HG03575 (cell line): ENCODE data around the gene TXNL1.

Source experiments
- ATAC-seq: cut with Tn5 transposase; IDR thresholded peaks from one replicate; pipeline ENCODE4 v1.9.1; 2021; ENCODE audit not compliant: unreplicated experiment, insufficient number of reproducible peaks, low FRiP score; ENCODE audit errors: extremely low read depth

The TXNL1 gene

GRCh38 chr18:56647951-56648893 lies 9.8 kb upstream of the TXNL1 start:
- ATAC-seq: no peak

DNA sequence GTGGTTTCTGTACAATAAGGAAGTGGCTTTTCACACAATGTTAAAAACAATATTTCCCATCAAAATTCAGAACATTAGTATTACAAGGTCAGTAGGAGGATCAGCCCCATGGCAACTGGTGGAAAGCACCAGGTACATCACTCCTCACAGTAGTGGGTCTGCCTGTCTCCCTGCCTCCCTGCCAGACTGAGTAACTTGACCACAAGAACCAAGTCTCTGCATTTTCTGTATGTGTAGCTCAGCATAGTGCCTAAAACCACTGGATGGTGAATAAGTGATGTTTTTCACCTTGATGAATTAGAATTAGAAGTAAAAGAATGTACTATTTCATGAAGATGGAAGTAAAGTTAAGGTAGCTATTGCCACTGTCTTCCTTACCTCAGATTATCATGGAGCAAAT lies 8.7 kb upstream of the TXNL1 start:
- ATAC-seq: no peak

DNA sequence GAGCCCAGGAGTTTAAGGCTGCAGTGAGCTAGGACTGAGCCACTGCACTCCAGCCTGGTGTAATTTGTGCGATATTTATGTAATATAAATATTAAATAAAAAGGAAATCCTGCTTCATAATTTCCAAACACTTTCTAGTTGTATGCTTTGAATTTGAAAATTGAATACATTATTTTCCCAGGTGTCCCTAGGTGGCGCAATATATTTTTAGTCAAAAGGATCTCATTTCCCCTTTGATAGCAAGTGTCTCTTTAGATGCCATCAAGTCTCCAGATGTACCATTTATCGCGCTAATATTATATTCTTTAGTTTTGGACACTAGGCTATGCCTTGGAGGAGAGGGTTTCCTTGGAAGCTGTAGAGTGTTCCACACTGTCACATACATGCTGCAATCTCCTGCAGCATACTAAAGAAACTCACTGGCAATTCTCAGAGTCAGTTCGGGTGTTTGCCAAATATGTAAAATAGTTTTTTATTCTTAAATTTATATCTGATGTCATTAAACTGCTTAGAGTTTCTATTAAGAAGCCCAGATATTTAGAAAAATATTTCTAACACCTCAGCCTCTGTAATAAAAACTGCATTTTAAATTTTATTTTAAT lies 7.1 kb upstream of the TXNL1 start:
- ATAC-seq: no peak

DNA sequence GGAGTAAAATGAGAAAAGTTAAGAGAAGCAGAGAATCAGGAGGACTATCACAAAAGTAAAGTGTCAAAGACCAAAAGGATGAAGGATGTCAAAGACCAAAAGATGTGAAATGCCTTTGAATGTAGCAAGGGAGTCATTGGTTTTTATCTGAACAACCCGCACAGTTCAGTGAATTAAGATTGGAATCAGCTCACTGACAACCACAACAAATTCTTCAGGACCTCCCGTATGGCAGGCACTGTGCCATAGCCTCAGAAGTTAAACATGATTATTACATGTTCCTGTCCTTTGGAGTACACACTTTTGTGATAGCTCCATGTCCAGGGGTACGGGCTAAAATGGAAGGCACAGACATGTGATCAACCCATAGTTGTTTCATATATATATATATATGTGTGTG lies 5.0 kb upstream of the TXNL1 start:
- ATAC-seq: no peak

GRCh38 chr18:56641714-56642337 lies 3.4 kb upstream of the TXNL1 start:
- no peak for ATAC-seq

DNA sequence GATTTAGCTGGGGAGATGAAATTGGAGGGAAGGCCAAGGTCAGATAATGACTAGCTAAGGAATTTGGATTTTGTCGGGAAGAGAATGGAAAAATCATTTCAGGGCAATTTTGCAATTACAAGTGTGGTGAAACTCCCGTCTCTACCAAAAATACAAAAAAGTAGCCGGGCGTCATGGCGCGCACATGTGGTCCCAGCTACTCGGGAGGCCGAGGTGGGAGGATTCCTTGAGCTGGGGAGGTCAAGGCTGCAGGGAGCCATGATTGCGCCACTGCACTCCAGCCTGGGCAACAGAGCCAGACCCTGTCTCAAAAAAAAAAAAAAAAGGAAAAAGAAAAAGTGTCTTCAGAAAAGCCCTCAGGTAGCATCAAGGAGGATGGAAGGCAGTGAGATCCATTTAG lies 1.2 kb upstream of the TXNL1 start:
- no peak for ATAC-seq

GRCh38 chr18:56639104-56639381 lies 651 bp upstream of the TXNL1 start:
- no peak for ATAC-seq

- no peak for ATAC-seq
These were observed 621 bp downstream of the TXNL1 start for GRCh38 chr18:56637711-56638231.

DNA sequence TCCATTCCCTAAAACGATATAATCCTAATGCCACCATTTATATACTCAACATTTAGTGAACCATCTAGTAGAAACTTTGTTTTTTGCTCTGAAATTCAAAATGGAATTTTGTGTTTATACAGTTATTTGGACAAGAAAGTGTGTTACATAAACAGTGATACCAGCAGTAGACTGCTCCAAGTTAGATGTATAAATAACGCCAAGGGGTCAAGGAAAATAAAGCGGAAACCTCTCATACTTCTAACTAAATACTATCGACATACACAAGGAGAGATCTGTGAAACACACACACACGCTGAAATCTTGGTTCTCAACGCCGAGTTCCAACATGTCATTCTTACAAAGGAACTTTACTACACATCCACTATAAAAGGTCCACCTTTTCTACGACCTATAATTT lies 1.2 kb downstream of the TXNL1 start:
- ATAC-seq: no peak

- ATAC-seq: no peak
These were observed 3.4 kb downstream of the TXNL1 start for GRCh38 chr18:56635007-56635406.

DNA sequence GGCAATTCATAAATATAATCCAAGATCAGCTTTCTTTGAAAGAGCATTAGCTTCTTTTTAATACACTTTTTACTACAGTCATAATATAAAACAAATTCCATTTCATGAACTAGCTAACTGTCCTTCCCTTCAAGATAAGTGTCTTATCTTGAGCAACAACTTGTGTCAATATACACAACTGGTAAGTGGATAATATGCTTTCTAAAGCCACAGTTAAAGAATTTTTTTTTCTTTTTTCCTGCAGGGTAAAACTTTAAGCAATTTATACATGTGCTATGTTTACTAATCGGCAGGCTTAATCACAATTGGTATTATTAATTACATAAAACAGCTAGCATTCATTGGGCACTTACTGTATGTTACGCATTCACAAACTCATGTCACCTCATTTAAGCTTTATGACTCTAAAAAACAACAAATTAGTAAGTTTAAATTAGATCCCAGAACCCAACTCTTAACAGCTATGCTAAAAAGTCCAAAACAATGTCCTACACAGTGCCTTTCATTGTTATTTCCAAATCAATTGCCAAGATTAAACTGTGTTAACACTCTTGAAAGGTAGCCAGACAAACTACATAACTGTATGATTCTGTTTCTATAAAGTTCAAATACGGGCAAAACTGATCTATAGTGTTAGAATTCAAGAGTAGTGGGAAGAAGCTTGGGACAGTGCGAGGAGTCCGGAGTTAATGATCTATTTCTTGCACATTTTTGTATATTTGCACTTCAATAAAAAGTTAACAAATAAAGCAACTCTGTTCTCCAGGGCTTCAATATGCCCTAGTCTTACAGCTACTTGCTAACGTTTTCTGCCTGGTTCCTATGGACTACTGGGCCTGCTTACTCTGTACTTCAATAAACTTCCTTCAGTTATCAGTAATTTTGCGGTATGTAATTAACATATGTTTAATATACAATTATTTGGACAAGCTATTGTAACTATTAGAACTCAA lies 6.0 kb downstream of the TXNL1 start:
- no peak for ATAC-seq

DNA sequence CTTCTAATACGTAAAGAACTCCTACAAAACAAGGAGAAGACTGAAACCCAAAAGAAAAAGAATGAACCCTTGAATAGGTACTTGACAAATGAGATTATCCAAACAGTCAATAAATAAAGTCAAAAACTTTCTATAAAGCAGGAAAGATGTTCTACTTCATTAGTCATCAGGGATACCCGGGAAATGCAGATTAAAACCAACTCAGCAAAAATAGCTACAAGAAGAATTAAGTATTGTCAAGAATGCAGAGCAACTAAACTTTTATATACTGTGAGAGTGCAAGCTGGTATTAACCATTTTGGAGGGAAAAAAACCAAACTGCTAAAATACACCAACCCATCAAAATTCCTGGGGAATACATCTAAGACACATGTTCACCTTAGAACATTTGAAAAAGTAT lies 10.4 kb downstream of the TXNL1 start:
- no peak for ATAC-seq

- no peak for ATAC-seq
These were observed 22.5 kb downstream of the TXNL1 start for GRCh38 chr18:56615738-56616520.

DNA sequence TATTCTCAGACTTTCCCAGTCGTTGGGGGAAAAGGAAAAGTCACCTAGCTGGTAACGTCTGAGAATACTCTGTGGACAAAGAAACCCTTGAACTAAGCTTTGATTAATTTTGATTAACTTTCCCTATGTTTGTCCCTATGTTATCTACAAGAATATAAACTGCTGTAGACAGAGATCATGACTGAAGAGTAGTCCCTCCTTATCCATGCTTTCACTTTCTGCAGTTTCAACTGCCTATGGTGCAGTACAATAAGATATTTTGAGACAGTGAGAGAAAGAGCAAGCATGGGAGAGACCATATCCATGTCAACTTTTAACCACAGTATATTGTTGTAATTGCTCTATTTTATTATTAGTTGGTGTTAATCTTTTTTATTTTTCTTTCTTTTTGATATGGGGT lies 31.8 kb downstream of the TXNL1 start:
- no peak for ATAC-seq

DNA sequence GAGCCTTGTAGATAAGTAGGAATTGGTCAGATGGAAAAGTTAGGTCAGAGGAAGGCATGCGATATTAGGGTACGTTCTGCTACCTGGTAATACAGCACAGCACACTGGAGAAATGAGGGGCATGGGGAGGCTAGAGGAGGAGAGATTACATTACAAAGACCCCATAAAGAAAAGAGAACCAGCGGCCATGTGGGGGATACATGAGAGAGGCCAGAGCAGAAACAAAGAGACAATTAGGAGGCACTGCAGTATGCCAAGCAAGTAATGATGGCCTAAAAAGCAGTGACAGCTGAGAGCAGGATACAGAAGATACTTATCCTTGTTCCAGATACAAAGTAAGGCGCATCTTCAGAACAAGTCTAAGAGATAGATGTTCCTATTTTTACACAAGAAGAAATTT lies 40.0 kb downstream of the TXNL1 start:
- ATAC-seq: no peak

- no peak for ATAC-seq
These were observed 44.5 kb downstream of the TXNL1 start for GRCh38 chr18:56593906-56594305.

DNA sequence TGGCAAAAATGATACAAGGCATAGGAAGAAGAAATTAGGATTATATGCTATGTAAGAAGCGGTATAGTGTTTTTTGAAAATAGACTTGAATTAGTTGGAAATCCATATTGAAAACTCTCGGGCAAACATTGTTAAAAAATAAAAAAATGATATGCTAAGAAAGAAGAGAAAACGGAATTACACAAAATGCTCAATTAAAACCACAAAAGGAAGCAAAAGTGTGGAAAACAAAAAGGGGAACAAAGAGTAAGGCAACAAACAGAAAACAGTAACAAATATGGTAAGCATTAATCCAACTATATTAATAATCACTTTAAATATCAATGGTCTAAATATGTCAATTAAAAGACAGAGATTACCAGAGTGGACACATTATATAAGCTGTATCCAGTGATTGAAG lies 58.4 kb downstream of the TXNL1 start:
- no peak for ATAC-seq

- no peak for ATAC-seq
These were observed 58.9 kb downstream of the TXNL1 start for GRCh38 chr18:56579451-56579850.
